CD4-positive, CD25-positive, alpha-beta regulatory T cell (primary cell): ENCODE data around the gene OGFOD2. TPM values are rescaled to one million over a fixed set of nuclear protein-coding genes. Genes with fewer than 3 reads are reported as not detected.

Source experiments
- ATAC-seq, 2 donors: fragments of 150-1000 bp; cut with Tn5 transposase; one replicate each; pipeline ENCODE4 v1.10.0; 2021; ENCODE audit warnings: low read depth in 2 of 2, moderate number of reproducible peaks in 2 of 2, moderate library complexity in 1 of 2
- DNase-seq, 3 donors: peaks; one replicate each; pipeline versions ENCODE4 v3.0.0 to v3.0.0-alpha.2; 2012 to 2022; ENCODE audit warnings: mixed read lengths in 1 of 3
- H3K27ac ChIP-seq: one replicate; pipeline ENCODE4 v1.7.0; 2013; ENCODE audit warnings: mild to moderate bottlenecking, low read length; ENCODE audit not compliant: insufficient read depth, poor library complexity, severe bottlenecking
- H3K27me3 ChIP-seq: one replicate; pipeline ENCODE4 v1.7.0; 2013; ENCODE audit warnings: low read length; ENCODE audit not compliant: control insufficient read depth, insufficient read depth
- H3K36me3 ChIP-seq: one replicate; pipeline ENCODE4 v1.7.0; 2013; ENCODE audit warnings: mild to moderate bottlenecking, low read length, moderate library complexity; ENCODE audit not compliant: control insufficient read depth, insufficient read depth
- H3K4me1 ChIP-seq: 2 replicates; pipeline ENCODE4 v1.7.0; 2013; ENCODE audit warnings: mild to moderate bottlenecking, low read length; ENCODE audit not compliant: insufficient read depth, control insufficient read depth, poor library complexity, severe bottlenecking
- H3K4me3 ChIP-seq: one replicate; pipeline ENCODE4 v1.7.0; 2013; ENCODE audit warnings: low read depth, mild to moderate bottlenecking, low read length, moderate library complexity
- H3K9me3 ChIP-seq, 2 experiments: 1 replicate in 1 of 2; 2 replicates in 1 of 2; pipeline ENCODE4 v1.7.0; 2013; ENCODE audit warnings: low read length in 2 of 2, mild to moderate bottlenecking in 1 of 2, moderate library complexity in 1 of 2; ENCODE audit not compliant: control insufficient read depth in 2 of 2
- H3K27ac Mint-ChIP-seq, 3 donors: one replicate each; pipeline ENCODE4 v1.8.0; 2020 to 2022; ENCODE audit warnings: mild to moderate bottlenecking in 3 of 3, mixed read lengths in 3 of 3, moderate library complexity in 2 of 3
- H3K27me3 Mint-ChIP-seq: one replicate; pipeline ENCODE4 v1.8.0; 2022; ENCODE audit warnings: mild to moderate bottlenecking, mixed read lengths
- H3K36me3 Mint-ChIP-seq: one replicate; pipeline ENCODE4 v1.8.0; 2020; ENCODE audit warnings: mixed read lengths
- H3K4me1 Mint-ChIP-seq, 4 donors: one replicate each; pipeline ENCODE4 v1.8.0; 2020 to 2022; ENCODE audit warnings: mixed read lengths in 4 of 4, mild to moderate bottlenecking in 1 of 4
- H3K4me3 Mint-ChIP-seq, 4 donors: one replicate each; pipeline ENCODE4 v1.8.0; 2020 to 2022; ENCODE audit warnings: mild to moderate bottlenecking in 4 of 4, mixed read lengths in 4 of 4, moderate library complexity in 3 of 4
- H3K9me3 Mint-ChIP-seq, 7 donors: one replicate each; pipeline ENCODE4 v1.8.0; 2020 to 2022; ENCODE audit warnings: mixed read lengths in 7 of 7, mild to moderate bottlenecking in 3 of 7, moderate library complexity in 2 of 7
- polyA plus RNA-seq, 4 donors: library from polyadenylated mRNA; unstranded; fragments of 300-500 nt; fragmentation: Illumina TruSeq; gene quantifications; one replicate each; pipeline ENCODE4 v1.2.3, GENCODE V29; 2021
- total RNA-seq: library from RNA; stranded (reverse); gene quantifications from one replicate; pipeline ENCODE4 v1.2.3, GENCODE V29; 2022

The OGFOD2 gene
- total and polyA plus RNA-seq, 5 donors from 2014 or later, result 12.5 to 20.6 (median 14.3) TPM

DNA sequence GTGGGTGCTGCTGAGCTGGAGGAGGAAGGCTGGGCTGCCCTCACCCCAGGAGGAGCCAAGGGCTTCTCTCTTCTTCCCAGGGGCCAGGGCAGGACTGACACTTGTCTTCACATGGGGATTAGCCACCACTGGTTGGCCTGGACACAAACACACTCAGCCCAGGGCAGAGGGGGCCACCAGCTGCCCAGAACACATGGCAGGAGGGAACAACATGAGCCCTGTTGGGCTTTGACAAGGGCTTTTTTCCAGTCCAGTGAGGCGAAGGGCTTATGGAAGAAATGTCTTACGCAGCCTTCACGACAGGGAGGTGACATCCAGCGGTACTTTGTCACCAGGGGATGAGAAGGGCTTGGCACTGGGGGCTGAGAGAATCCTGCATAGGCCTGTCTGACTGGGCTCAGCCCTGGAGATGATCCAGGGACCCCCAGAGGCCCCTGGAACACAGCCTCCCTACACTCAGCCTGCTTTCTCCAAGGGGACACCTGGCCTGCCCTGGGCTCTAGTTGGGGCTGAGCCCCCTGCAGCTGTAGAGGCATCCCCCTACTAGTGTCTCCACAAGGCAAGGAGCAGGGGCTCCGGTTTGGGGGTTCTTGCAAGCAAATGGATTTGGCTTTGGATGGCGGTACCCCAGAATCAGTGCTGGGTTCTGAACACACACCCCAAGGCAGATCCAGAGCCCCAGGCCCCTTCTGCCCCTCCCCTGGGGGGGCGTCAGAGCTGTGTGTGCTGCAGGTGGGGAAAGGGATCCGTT, 24.3 kb downstream of the OGFOD2 start:
- Mint-ChIP-seq H3K27me3 (no peaks in the 10 kb centered on the region), H3K4me1 (no peaks in the 10 kb centered on the region), H3K27ac (no peak overlapping the region), H3K9me3 (no peaks in the 10 kb centered on the region), H3K4me3 (no peak overlapping the region), H3K36me3 (peaks cover 16% of the 10 kb centered on the region)
- no peaks in the 10 kb centered on the region for H3K4me1 ChIP-seq
- DNase-seq, result no peak
- no peaks in the 10 kb centered on the region for H3K9me3 ChIP-seq
- H3K27me3 ChIP-seq, result no peaks in the 10 kb centered on the region
- H3K27ac ChIP-seq, result no peak overlapping the region
- peaks cover 21% of the 10 kb centered on the region for H3K36me3 ChIP-seq
- H3K4me3 ChIP-seq, result no peak overlapping the region
- no peak for ATAC-seq

DNA sequence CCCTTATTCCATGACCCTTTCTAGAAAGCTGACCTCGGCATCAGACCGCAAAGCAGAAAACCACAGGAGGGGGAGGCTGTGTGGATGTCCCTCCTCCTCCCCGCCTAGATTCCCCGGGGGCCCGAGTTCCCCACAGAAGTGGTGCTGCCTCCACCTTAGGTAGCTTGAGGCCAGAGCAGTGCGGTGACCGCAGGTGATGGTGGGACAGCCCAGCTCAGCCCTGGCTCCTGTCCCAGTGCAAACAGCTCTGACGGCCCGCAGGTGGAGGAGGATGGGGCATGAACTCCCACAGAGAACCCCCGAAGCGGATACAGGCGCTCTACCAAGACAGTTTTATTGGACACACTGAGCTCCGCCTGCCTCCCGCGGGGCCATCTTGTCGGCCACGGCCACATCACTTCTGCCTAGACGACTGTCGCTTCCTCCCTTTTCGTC, 25.0 kb downstream of the OGFOD2 start:
- Mint-ChIP-seq H3K9me3 (no peaks in the 10 kb centered on the region), H3K4me1 (no peaks in the 10 kb centered on the region), H3K27ac (no peak overlapping the region)

DNA sequence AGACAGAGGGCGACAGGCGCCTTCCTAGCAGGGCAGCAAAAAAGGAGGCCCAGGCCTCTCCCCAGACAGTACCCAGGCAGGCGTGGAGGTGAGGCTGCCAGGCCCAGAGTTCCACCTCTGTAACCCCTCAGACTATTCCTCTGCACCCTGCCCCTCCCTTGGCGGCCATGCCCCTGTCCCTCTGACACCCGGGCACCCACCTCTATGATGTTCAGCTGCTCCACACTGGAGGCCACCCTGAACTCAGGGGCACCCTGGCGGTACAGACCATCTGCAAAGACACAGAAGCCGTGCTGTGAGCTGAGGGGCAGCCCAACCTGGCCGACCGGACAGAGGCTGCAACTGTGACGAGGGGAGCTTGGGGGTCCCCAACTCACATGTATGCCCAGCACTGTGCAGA, 25.5 kb downstream of the OGFOD2 start:
- H3K4me1 Mint-ChIP-seq, result no peaks in the 10 kb centered on the region
- H3K36me3 Mint-ChIP-seq, result peaks cover 16% of the 10 kb centered on the region
- H3K27me3 ChIP-seq, result no peaks in the 10 kb centered on the region
- DNase-seq (no peak), ATAC-seq (no peak)
- no peak overlapping the region for H3K4me3 ChIP-seq
- no peaks in the 10 kb centered on the region for H3K4me1 ChIP-seq
- peaks cover 28% of the 10 kb centered on the region for H3K36me3 ChIP-seq
- H3K27ac Mint-ChIP-seq, result no peak overlapping the region
- H3K9me3 ChIP-seq, result no peaks in the 10 kb centered on the region
- H3K27ac ChIP-seq, result no peak overlapping the region
- no peaks in the 10 kb centered on the region for H3K9me3 Mint-ChIP-seq
- H3K4me3 Mint-ChIP-seq, result no peak overlapping the region
- H3K27me3 Mint-ChIP-seq, result no peaks in the 10 kb centered on the region

More for the DNA sequence above, 25.0 kb downstream of the OGFOD2 start:
- H3K4me3 ChIP-seq, result no peak overlapping the region
- H3K36me3 ChIP-seq, result peaks cover 27% of the 10 kb centered on the region
- no peak for ATAC-seq
- peaks cover 16% of the 10 kb centered on the region for H3K36me3 Mint-ChIP-seq
- no peak overlapping the region for H3K4me3 Mint-ChIP-seq
- no peaks in the 10 kb centered on the region for H3K9me3 ChIP-seq
- H3K4me1 ChIP-seq, result no peaks in the 10 kb centered on the region
- no peaks in the 10 kb centered on the region for H3K27me3 ChIP-seq
- no peak overlapping the region for H3K27ac ChIP-seq
- no peaks in the 10 kb centered on the region for H3K27me3 Mint-ChIP-seq
- no peak for DNase-seq

DNA sequence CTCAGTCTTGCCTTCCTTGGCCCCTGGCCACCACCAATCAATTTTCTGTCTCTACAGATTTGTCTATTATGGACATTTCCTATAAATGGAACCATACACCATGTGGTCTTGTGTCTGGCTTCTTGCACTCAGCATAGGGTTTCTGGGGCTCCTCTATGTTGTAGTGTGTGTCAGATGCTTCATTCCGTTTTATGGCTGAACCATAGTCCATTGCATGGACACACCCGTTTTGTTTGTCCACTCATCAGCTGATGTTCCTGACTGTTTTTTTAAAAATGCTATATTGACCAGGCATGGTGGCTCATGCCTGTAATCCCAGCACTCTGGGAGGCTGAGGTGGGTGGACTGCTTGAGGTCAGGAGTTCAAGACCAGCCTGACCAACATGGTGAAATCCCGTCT, 26.4 kb downstream of the OGFOD2 start:
- no peaks in the 10 kb centered on the region for H3K4me1 Mint-ChIP-seq
- no peak overlapping the region for H3K4me3 ChIP-seq
- peak overlapping the region in 1 of 3 donors; percentile 26 for H3K27ac Mint-ChIP-seq
- no peak for DNase-seq
- peaks cover 27% of the 10 kb centered on the region for H3K36me3 ChIP-seq
- no peaks in the 10 kb centered on the region for H3K9me3 Mint-ChIP-seq
- no peaks in the 10 kb centered on the region for H3K27me3 Mint-ChIP-seq
- no peaks in the 10 kb centered on the region for H3K9me3 ChIP-seq
- no peak overlapping the region for H3K27ac ChIP-seq
- no peak for ATAC-seq
- no peak overlapping the region for H3K4me3 Mint-ChIP-seq
- H3K36me3 Mint-ChIP-seq, result peaks cover 16% of the 10 kb centered on the region
- H3K4me1 ChIP-seq, result no peaks in the 10 kb centered on the region
- H3K27me3 ChIP-seq, result no peaks in the 10 kb centered on the region

DNA sequence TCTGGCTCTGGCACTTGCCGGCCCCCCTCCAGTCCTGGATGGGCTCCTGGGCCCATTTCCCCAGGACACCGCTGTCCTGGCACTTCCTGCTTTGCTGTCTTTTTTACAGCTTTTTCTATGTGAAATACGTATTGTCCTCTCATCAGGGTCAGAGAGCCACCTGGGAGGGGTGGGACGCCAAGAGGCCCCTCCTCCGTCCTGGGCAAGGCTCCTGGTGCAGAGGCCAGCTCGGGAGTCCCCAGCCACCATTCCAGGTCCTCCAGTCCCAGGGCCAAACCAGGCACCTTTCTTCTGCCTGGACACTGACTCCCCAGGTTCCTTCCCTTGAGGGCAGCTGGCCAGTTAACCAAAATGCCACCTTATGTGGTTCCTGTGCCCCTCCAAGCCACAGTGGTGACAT, 28.2 kb downstream of the OGFOD2 start:
- H3K36me3 ChIP-seq, result peaks cover 29% of the 10 kb centered on the region
- H3K4me3 Mint-ChIP-seq, result no peak overlapping the region
- no peak overlapping the region for H3K27ac ChIP-seq
- no peak overlapping the region for H3K4me3 ChIP-seq
- H3K27me3 Mint-ChIP-seq, result no peaks in the 10 kb centered on the region
- no peaks in the 10 kb centered on the region for H3K4me1 Mint-ChIP-seq
- DNase-seq (no peak), ATAC-seq (no peak)
- H3K27ac Mint-ChIP-seq, result peak overlapping the region in 2 of 3 donors; percentile 76 to 88
- peaks cover 23% of the 10 kb centered on the region for H3K36me3 Mint-ChIP-seq
- no peaks in the 10 kb centered on the region for H3K4me1 ChIP-seq
- no peaks in the 10 kb centered on the region for H3K9me3 ChIP-seq
- H3K27me3 ChIP-seq, result no peaks in the 10 kb centered on the region
- no peaks in the 10 kb centered on the region for H3K9me3 Mint-ChIP-seq

DNA sequence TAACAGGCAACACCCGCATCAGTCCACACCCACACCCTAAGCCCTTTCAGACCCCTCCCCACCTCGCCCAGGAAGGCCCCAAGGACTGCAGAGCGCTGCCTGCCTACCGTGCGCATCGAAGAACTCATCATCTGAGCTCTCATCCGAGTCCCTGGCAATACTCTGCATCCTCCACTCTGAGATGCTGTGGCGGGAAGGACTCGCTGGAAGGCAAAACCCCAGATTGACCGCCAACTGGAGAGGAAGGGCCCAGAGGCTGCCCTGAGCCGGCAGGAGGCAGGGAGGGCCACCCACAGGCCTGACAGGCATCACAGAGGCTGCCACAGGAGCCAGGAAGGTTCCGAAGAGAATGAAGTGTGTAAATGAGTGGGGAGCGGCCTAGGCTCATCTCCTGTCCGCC, 29.2 kb downstream of the OGFOD2 start:
- Mint-ChIP-seq H3K27me3 (no peaks in the 10 kb centered on the region), H3K4me1 (no peaks in the 10 kb centered on the region), H3K27ac (no peak overlapping the region), H3K36me3 (peaks cover 23% of the 10 kb centered on the region), H3K9me3 (no peaks in the 10 kb centered on the region), H3K4me3 (no peak overlapping the region)
- Histone ChIP-seq H3K27ac (no peak overlapping the region), H3K36me3 (peaks cover 35% of the 10 kb centered on the region), H3K4me1 (no peaks in the 10 kb centered on the region), H3K4me3 (no peak overlapping the region), H3K27me3 (no peaks in the 10 kb centered on the region), H3K9me3 (no peaks in the 10 kb centered on the region)
- no peak for ATAC-seq
- no peak for DNase-seq

DNA sequence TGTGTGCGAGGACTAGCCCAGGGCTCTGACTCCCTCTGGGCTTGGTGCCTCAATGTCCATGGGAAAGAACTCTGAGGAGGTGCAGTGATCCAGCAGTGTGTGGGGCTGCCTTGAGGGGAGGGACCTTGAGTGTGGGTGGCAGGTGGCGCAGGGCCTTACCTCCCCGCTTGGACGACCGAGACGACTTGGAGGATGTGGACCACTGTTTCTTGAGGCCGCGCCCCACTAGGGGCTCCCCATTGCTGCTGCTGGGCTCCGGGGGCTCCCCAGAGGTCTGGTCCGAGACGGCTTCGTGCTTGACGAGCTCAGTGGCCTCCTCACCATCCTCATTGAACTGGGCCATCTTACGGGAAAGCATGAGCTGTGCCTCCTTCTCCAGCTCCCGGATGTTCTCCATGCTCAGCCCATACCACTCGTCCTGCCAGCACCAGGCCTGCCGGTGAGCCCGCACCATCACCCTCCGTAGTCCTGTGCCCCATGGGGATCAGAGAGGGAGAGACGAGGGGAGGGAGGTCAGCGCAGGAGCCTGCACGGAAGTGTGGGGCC, 30.1 kb downstream of the OGFOD2 start:
- Histone ChIP-seq H3K4me1 (no peaks in the 10 kb centered on the region), H3K27ac (no peak overlapping the region), H3K36me3 (peaks cover 38% of the 10 kb centered on the region), H3K27me3 (no peaks in the 10 kb centered on the region), H3K4me3 (no peak overlapping the region), H3K9me3 (no peaks in the 10 kb centered on the region)
- Mint-ChIP-seq H3K4me3 (no peak overlapping the region), H3K4me1 (no peaks in the 10 kb centered on the region), H3K27me3 (no peaks in the 10 kb centered on the region), H3K9me3 (no peaks in the 10 kb centered on the region), H3K36me3 (peaks cover 24% of the 10 kb centered on the region), H3K27ac (no peak overlapping the region)
- ATAC-seq (no peak), DNase-seq (no peak)

DNA sequence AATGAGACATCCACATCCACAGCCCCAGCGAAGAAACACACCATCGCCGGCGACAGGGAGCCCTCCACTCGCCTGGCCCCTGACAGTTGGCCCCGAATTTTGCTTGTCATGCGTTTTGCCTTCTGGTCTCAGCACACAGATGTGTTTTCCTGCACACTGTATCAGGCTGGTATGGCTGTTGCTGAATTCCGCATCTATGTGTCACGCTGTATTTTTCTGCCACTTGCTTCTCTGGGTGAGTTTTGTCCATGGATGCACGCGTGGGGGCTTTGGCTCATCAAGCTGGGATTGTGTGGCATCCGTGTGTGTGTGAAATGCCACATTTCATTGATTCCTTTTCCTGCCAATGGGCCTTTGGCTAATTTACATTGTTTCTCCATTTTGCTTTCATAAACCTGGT, 31.9 kb downstream of the OGFOD2 start:
- ATAC-seq (no peak), DNase-seq (no peak)
- no peak overlapping the region for H3K27ac ChIP-seq
- H3K9me3 ChIP-seq, result no peaks in the 10 kb centered on the region
- Mint-ChIP-seq H3K27ac (no peak overlapping the region), H3K4me1 (peaks cover 0 to 2% (median 0%) of the 10 kb centered on the region in 4 donors), H3K9me3 (no peaks in the 10 kb centered on the region), H3K4me3 (no peak overlapping the region), H3K27me3 (no peaks in the 10 kb centered on the region), H3K36me3 (peaks cover 19% of the 10 kb centered on the region)
- no peak overlapping the region for H3K4me3 ChIP-seq
- no peaks in the 10 kb centered on the region for H3K27me3 ChIP-seq
- H3K36me3 ChIP-seq, result peaks cover 50% of the 10 kb centered on the region
- H3K4me1 ChIP-seq, result no peaks in the 10 kb centered on the region
